HUES48 (cell line): ENCODE data around the gene SKI.

Experiments
- H3K27ac ChIP-seq: one replicate; pipeline ENCODE4 v1.7.0; 2013; ENCODE audit warnings: low read depth, low read length, inconsistent platforms
- H3K27me3 ChIP-seq: 2 replicates; pipeline ENCODE4 v1.6.1; 2013; ENCODE audit warnings: mild to moderate bottlenecking, low read length; ENCODE audit not compliant: control insufficient read depth, insufficient read depth
- H3K36me3 ChIP-seq: 2 replicates; pipeline ENCODE4 v1.6.1; 2013; ENCODE audit warnings: low read length; ENCODE audit not compliant: control insufficient read depth, insufficient read depth
- H3K4me1 ChIP-seq: 2 replicates; pipeline ENCODE4 v1.6.1; 2013; ENCODE audit warnings: mild to moderate bottlenecking, low read length; ENCODE audit not compliant: control insufficient read depth, insufficient read depth
- H3K4me3 ChIP-seq: 2 replicates; pipeline ENCODE4 v1.5.1; 2013; ENCODE audit warnings: mild to moderate bottlenecking, low read depth, low read length
- H3K9ac ChIP-seq: 2 replicates; pipeline ENCODE4 v1.6.1; 2013; ENCODE audit warnings: mild to moderate bottlenecking, low read depth, low read length, moderate library complexity
- H3K9me3 ChIP-seq: 2 replicates; pipeline ENCODE4 v1.6.1; 2013; ENCODE audit warnings: low read length; ENCODE audit not compliant: control insufficient read depth, insufficient read depth

The SKI gene

GRCh38 chr1:2274929-2275475 lies 46.9 kb downstream of the SKI start:
- Histone ChIP-seq H3K9ac (no peak overlapping the region), H3K4me1 (peaks cover 48% of the 10 kb centered on the region), H3K9me3 (no peaks in the 10 kb centered on the region), H3K4me3 (no peak overlapping the region), H3K27ac (no peak overlapping the region), H3K36me3 (peaks cover 4% of the 10 kb centered on the region), H3K27me3 (no peaks in the 10 kb centered on the region)

- H3K36me3 ChIP-seq, result peaks cover 4% of the 10 kb centered on the region
- H3K4me3 ChIP-seq, result no peak overlapping the region
- peaks cover 43% of the 10 kb centered on the region for H3K4me1 ChIP-seq
- no peaks in the 10 kb centered on the region for H3K27me3 ChIP-seq
- H3K9me3 ChIP-seq, result no peaks in the 10 kb centered on the region
- peak overlapping the region; percentile 49 for H3K27ac ChIP-seq
- H3K9ac ChIP-seq, result no peak overlapping the region
Measured at GRCh38 chr1:2275796-2276536, 47.8 kb downstream of the SKI start.

- H3K9me3 ChIP-seq, result no peaks in the 10 kb centered on the region
Measured at GRCh38 chr1:2276803-2277580, 48.9 kb downstream of the SKI start.

GRCh38 chr1:2277741-2278488 lies 49.8 kb downstream of the SKI start:
- Histone ChIP-seq H3K27me3 (no peaks in the 10 kb centered on the region), H3K4me1 (peaks cover 34% of the 10 kb centered on the region), H3K4me3 (no peak overlapping the region), H3K9ac (no peak overlapping the region), H3K36me3 (peaks cover 4% of the 10 kb centered on the region), H3K9me3 (no peaks in the 10 kb centered on the region), H3K27ac (peak overlapping the region; percentile 86)

More at GRCh38 chr1:2276803-2277580, 48.9 kb downstream of the SKI start:
- peaks cover 38% of the 10 kb centered on the region for H3K4me1 ChIP-seq
- peaks cover 4% of the 10 kb centered on the region for H3K36me3 ChIP-seq
- no peaks in the 10 kb centered on the region for H3K27me3 ChIP-seq
- H3K9ac ChIP-seq, result no peak overlapping the region
- H3K4me3 ChIP-seq, result no peak overlapping the region
- no peak overlapping the region for H3K27ac ChIP-seq

- H3K9me3 ChIP-seq, result no peaks in the 10 kb centered on the region
Measured at GRCh38 chr1:2278591-2279209, 50.6 kb downstream of the SKI start.

DNA sequence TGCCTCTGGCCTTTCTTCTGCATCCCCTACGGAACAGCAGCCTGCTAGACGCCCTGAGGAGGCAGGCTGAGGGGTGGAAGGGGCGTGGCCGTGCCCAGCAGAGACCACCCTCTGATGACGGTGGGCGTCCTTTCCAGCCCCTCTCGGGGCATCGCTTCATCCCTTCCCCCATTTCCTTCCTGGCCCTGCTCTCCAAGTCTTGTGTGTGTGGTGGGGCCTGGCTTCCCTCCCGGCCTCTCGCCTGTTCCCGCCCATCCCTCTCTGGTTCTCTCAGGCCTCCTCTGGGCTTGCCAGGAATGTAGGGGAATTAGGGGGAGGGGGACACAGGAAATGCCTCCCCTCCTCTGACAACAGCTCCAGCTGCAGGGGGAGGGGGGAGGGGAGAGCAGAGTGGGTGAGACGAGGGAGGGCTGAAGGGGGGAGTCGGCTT lies 51.1 kb downstream of the SKI start:
- Histone ChIP-seq H3K36me3 (peaks cover 4% of the 10 kb centered on the region), H3K27ac (peak overlapping the region; percentile 86), H3K4me3 (0 out of 2 replicates have a peak overlapping the region, but pooled peaks have one; percentile 21), H3K9ac (peak overlapping the region; percentile 10; the same call in 1 of the 2 replicates), H3K4me1 (peaks cover 34% of the 10 kb centered on the region), H3K27me3 (no peaks in the 10 kb centered on the region), H3K9me3 (no peaks in the 10 kb centered on the region)

More at GRCh38 chr1:2278591-2279209, 50.6 kb downstream of the SKI start:
- Histone ChIP-seq H3K27ac (peak overlapping the region; percentile 86), H3K27me3 (no peaks in the 10 kb centered on the region), H3K36me3 (peaks cover 4% of the 10 kb centered on the region), H3K9ac (peak overlapping the region; percentile 10; the same call in 1 of the 2 replicates), H3K4me1 (peaks cover 34% of the 10 kb centered on the region), H3K4me3 (0 out of 2 replicates have a peak overlapping the region, but pooled peaks have one; percentile 21)

- Histone ChIP-seq H3K9me3 (no peaks in the 10 kb centered on the region), H3K9ac (no peak overlapping the region), H3K27me3 (no peaks in the 10 kb centered on the region), H3K27ac (peak overlapping the region; percentile 86), H3K4me3 (no peak overlapping the region), H3K36me3 (peaks cover 4% of the 10 kb centered on the region), H3K4me1 (peaks cover 34% of the 10 kb centered on the region)
Measured at GRCh38 chr1:2279817-2280216, 51.7 kb downstream of the SKI start.

DNA sequence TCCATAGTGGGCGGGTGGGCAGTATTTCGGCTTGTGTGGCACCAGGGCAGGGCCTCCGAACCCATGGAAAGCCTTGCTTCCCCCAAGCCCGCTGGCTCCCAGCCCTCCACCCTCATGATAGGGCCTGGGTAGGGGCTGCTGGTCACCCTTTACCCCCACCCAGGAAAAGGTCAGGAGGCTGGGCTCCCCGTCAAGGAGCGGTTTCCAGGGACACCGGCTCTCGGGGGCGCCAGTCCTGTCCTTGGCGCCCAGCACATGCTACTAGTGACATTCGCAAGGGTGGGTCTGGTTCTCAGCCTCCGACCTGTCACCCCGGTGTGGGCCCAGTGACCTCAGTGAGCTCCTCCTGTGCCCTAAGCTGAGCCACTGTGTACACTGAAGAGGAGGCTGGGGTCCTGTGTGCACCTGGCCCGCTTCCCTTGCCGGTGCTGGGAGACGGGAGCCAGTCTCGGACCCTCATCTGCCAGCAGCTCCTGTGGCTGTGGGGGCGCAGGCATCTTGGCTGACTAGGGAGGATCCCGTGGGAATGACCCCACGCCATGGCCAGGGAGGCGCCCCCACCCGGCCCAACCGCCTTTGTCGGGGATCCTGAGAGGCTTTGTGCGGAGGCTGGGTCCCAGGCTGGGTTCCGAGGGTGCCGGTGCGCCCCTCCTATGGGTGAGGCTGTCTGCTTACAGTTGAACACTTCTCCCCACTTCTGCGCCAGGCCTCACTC lies 54.6 kb downstream of the SKI start:
- Histone ChIP-seq H3K4me1 (peaks cover 21% of the 10 kb centered on the region), H3K4me3 (no peak overlapping the region), H3K9ac (no peak overlapping the region), H3K27ac (no peak overlapping the region), H3K36me3 (peaks cover 2% of the 10 kb centered on the region), H3K9me3 (no peaks in the 10 kb centered on the region), H3K27me3 (no peaks in the 10 kb centered on the region)

GRCh38 chr1:2283371-2283990 lies 55.4 kb downstream of the SKI start:
- Histone ChIP-seq H3K4me1 (peaks cover 13% of the 10 kb centered on the region), H3K36me3 (no peaks in the 10 kb centered on the region), H3K4me3 (no peak overlapping the region), H3K27ac (no peak overlapping the region), H3K27me3 (no peaks in the 10 kb centered on the region), H3K9me3 (no peaks in the 10 kb centered on the region), H3K9ac (no peak overlapping the region)
